Neuronal stem cell (in vitro differentiated cells): ENCODE data around the gene RASGRP3.
A peak's percentile ranks its signal among the peaks of the same experiment; 100 is the strongest.
"Not testable (repeated sequence)": the region's sequence is repeated elsewhere in the genome, so short reads cannot be mapped to it uniquely, and the experiment has no call there.

Experiments used
- DNase-seq: peaks from one replicate; pipeline ENCODE4 v3.0.0-alpha.2; 2013; ENCODE audit warnings: low spot score
- H2AFZ ChIP-seq: one replicate; pipeline ENCODE4 v1.6.1; 2013; ENCODE audit warnings: mild to moderate bottlenecking, low read length, inconsistent platforms
- H2AK5ac ChIP-seq: 2 replicates; pipeline ENCODE4 v1.6.1; 2013; ENCODE audit warnings: low read depth, mild to moderate bottlenecking, inconsistent platforms, low read length, moderate library complexity, mixed read lengths
- H2BK120ac ChIP-seq: 2 replicates; pipeline ENCODE4 v1.6.1; 2013; ENCODE audit warnings: low read depth, mild to moderate bottlenecking, inconsistent platforms, low read length, moderate library complexity, mixed read lengths
- H2BK12ac ChIP-seq: one replicate; pipeline ENCODE4 v1.6.1; 2013; ENCODE audit warnings: low read length, inconsistent platforms
- H2BK15ac ChIP-seq: 2 replicates; pipeline ENCODE4 v1.6.1; 2013; ENCODE audit warnings: mild to moderate bottlenecking, low read length, inconsistent platforms, mixed read lengths
- H2BK5ac ChIP-seq: one replicate; pipeline ENCODE4 v1.6.1; 2013; ENCODE audit warnings: inconsistent platforms, mild to moderate bottlenecking, low read length, moderate library complexity
- H3K14ac ChIP-seq: one replicate; pipeline ENCODE4 v1.6.1; 2013; ENCODE audit warnings: low read length, inconsistent platforms
- H3K18ac ChIP-seq: 2 replicates; pipeline ENCODE4 v1.6.1; 2013; ENCODE audit warnings: low read length, inconsistent platforms
- H3K23ac ChIP-seq: 2 replicates; pipeline ENCODE4 v1.6.1; 2013; ENCODE audit warnings: low read depth, mild to moderate bottlenecking, mixed read lengths, low read length, inconsistent platforms; ENCODE audit not compliant: poor library complexity
- H3K27ac ChIP-seq: replicated peaks from 3 replicates; pipeline ENCODE4 v1.5.1; 2013; ENCODE audit warnings: low read length, inconsistent platforms
- H3K27me3 ChIP-seq, 3 experiments: 2 replicates each; pipeline ENCODE4 v1.6.1; 2013; ENCODE audit warnings: low read length in 3 of 3, mild to moderate bottlenecking in 2 of 3, inconsistent platforms in 1 of 3, low read depth in 1 of 3, mixed read lengths in 1 of 3, moderate library complexity in 1 of 3; ENCODE audit not compliant: control insufficient read depth in 3 of 3, insufficient read depth in 3 of 3
- H3K36me3 ChIP-seq, 2 donors: replicated peaks in 1 of 2; 2 replicates each; pipeline ENCODE4 v1.6.1; 2013; ENCODE audit warnings: low read length in 2 of 2; ENCODE audit not compliant: control insufficient read depth in 2 of 2, insufficient read depth in 2 of 2
- H3K4ac ChIP-seq: 2 replicates; pipeline ENCODE4 v1.6.1; 2013; ENCODE audit warnings: inconsistent platforms, mild to moderate bottlenecking, low read length, moderate library complexity
- H3K4me1 ChIP-seq, 2 donors: 1 replicate in 1 of 2; 2 replicates in 1 of 2; pipeline ENCODE4 v1.6.1; 2013; ENCODE audit warnings: low read length in 2 of 2, low read depth in 1 of 2; ENCODE audit not compliant: control insufficient read depth in 2 of 2, insufficient read depth in 1 of 2
- H3K4me2 ChIP-seq: one replicate; pipeline ENCODE4 v1.6.1; 2013; ENCODE audit warnings: mild to moderate bottlenecking, low read length, inconsistent platforms; ENCODE audit not compliant: insufficient read depth, poor library complexity, severe bottlenecking
- H3K4me3 ChIP-seq, 2 donors: 2 replicates each; pipeline ENCODE4 v1.5.1; 2013; ENCODE audit warnings: low read length in 2 of 2, mild to moderate bottlenecking in 2 of 2, inconsistent platforms in 1 of 2, moderate library complexity in 1 of 2
- H3K79me1 ChIP-seq: one replicate; pipeline ENCODE4 v1.6.1; 2013; ENCODE audit warnings: low read depth, mild to moderate bottlenecking, inconsistent platforms, low read length, moderate library complexity
- H3K9ac ChIP-seq: one replicate; pipeline ENCODE4 v1.6.1; 2013; ENCODE audit warnings: mild to moderate bottlenecking, low read depth, low read length, inconsistent platforms; ENCODE audit not compliant: poor library complexity
- H3K9me3 ChIP-seq, 2 donors: replicated peaks in 1 of 2; 2 replicates each; pipeline versions ENCODE3 to v1.6.1; 2013; ENCODE audit warnings: low read length in 2 of 2, mild to moderate bottlenecking in 2 of 2, inconsistent platforms in 1 of 2, low read depth in 1 of 2, mixed read lengths in 1 of 2, moderate library complexity in 1 of 2; ENCODE audit not compliant: control insufficient read depth in 2 of 2, insufficient read depth in 1 of 2
- H4K8ac ChIP-seq: one replicate; pipeline ENCODE4 v1.6.1; 2013; ENCODE audit warnings: low read depth, mild to moderate bottlenecking, inconsistent platforms, low read length, moderate library complexity
- H4K91ac ChIP-seq: one replicate; pipeline ENCODE4 v1.6.1; 2013; ENCODE audit warnings: low read length, low read depth, mild to moderate bottlenecking, inconsistent platforms; ENCODE audit not compliant: poor library complexity
- WGBS, 2 donors: extraction: QIAGEN DNeasy Blood & Tissue Kit; methylation state at CpG; one replicate each; pipeline ENCODE4 v1.1.7; 2013; ENCODE audit warnings: missing lambda C conversion rate in 2 of 2, mixed read lengths in 1 of 2; ENCODE audit not compliant: insufficient read length in 2 of 2, insufficient replicate concordance in 1 of 2; ENCODE audit errors: extremely low coverage in 2 of 2; 5-methylcytosine and 5-hydroxymethylcytosine counted together

RASGRP3 gene

DNA sequence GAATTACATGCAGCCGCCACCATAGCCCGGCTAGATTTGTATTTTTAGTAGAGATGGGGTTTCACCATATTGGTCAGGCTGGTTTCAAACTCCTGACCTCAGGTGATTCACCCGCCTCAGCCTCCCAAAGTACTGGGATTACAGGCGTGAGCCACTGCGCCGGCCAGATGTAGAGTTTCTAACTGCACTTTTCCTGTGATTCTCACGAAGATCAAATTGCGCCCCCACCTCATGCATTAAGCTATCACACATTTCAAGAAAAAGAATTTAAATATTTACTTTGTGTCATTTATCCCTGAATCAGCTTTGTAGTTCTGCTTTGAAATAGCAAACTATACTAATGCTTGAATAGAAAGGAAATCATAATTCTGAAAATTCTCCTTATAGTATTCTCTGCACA lies 13.9 kb upstream of the RASGRP3 start:
- H3K18ac ChIP-seq, H2BK120ac ChIP-seq, DNase-seq, H2AFZ ChIP-seq, H3K23ac ChIP-seq, H3K36me3 ChIP-seq, H3K79me1 ChIP-seq, H3K9ac ChIP-seq, H3K9me3 ChIP-seq, H2AK5ac ChIP-seq, H4K91ac ChIP-seq, H3K4me2 ChIP-seq, H2BK15ac ChIP-seq, H3K27ac ChIP-seq, H2BK5ac ChIP-seq, H3K14ac ChIP-seq, H4K8ac ChIP-seq, H3K4me1 ChIP-seq, H2BK12ac ChIP-seq, H3K27me3 ChIP-seq, H3K4me3 ChIP-seq, H3K4ac ChIP-seq: not testable (repeated sequence)
- WGBS, 2 donors = no CpG with 5 or more reads among the region's 8 CpGs

DNA sequence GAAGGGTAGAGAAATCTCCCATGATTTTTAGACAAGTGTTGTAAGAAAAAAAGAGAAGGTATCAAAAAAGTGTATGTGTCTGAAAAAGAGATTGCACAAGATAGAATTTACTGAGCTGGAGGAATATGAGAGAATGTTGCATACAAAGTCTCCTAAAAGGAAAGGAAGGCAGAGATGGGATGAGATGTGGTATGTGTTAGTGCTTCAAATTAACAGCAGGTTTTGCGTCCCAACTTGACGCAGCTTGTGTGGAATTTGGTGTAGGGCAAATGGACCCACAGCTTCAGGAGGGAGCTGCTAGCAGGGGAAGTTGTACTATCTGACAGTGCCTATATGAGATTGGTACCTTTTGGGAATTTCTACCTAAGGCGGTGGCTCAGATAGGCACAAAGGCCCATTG lies 9.0 kb upstream of the RASGRP3 start:
- no peaks in the 10 kb centered on the region for H3K9me3 ChIP-seq
- H3K4me1 ChIP-seq = no peaks in the 10 kb centered on the region
- no peak overlapping the region for H3K23ac ChIP-seq
- no CpG with 5 or more reads among the region's 3 CpGs for WGBS, 2 donors
- no peak overlapping the region for H3K4me2 ChIP-seq
- no peak overlapping the region for H2AFZ ChIP-seq
- no peak overlapping the region for H4K8ac ChIP-seq
- no peak overlapping the region for H3K4me3 ChIP-seq
- no peak for DNase-seq
- no peak overlapping the region for H3K18ac ChIP-seq
- no peak overlapping the region for H3K14ac ChIP-seq
- no peak overlapping the region for H2BK5ac ChIP-seq
- H3K27ac ChIP-seq = no peak overlapping the region
- no peak overlapping the region for H3K4ac ChIP-seq
- no peaks in the 10 kb centered on the region for H3K79me1 ChIP-seq
- H2BK15ac ChIP-seq = no peak overlapping the region
- H3K36me3 ChIP-seq = no peaks in the 10 kb centered on the region
- no peaks in the 10 kb centered on the region for H3K27me3 ChIP-seq
- no peak overlapping the region for H2BK120ac ChIP-seq
- no peak overlapping the region for H3K9ac ChIP-seq
- no peak overlapping the region for H2AK5ac ChIP-seq
- H4K91ac ChIP-seq = no peak overlapping the region
- H2BK12ac ChIP-seq = no peak overlapping the region

DNA sequence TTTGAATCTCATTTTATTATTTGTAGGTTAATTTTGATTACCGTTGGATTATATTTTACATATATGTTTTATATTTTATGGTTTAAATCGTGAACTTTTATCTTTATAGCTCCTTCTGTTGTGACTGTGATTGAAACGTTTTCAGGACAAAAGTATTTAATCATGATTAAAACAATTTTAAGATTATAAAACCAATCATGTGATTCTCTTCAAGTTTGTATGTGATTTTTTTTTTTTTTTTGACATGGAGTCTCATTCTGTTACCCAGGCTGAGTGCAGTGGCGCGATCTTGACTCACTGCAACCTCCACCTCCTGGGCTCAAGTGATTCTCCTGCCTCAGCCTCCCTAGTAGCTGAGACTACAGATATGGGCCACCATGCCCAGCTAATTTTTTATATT lies 7.2 kb upstream of the RASGRP3 start:
- no peak for DNase-seq
- Histone ChIP-seq H3K36me3 (no peaks in the 10 kb centered on the region), H3K4me1 (no peaks in the 10 kb centered on the region), H3K23ac (no peak overlapping the region), H3K27ac (no peak overlapping the region), H3K9me3 (peaks cover 0 to 2% of the 10 kb centered on the region in 2 donors), H3K18ac (no peak overlapping the region), H2BK5ac (no peak overlapping the region), H4K8ac (no peak overlapping the region), H2AFZ (no peak overlapping the region), H2BK12ac (no peak overlapping the region), H3K27me3 (no peaks in the 10 kb centered on the region), H3K4ac (no peak overlapping the region), H2BK15ac (no peak overlapping the region), H3K4me3 (no peak overlapping the region), H3K4me2 (no peak overlapping the region), H3K9ac (no peak overlapping the region), H2BK120ac (no peak overlapping the region), H3K14ac (no peak overlapping the region), H2AK5ac (no peak overlapping the region), H4K91ac (no peak overlapping the region), H3K79me1 (no peaks in the 10 kb centered on the region)
- WGBS, 2 donors = no CpG with 5 or more reads among the region's 5 CpGs

DNA sequence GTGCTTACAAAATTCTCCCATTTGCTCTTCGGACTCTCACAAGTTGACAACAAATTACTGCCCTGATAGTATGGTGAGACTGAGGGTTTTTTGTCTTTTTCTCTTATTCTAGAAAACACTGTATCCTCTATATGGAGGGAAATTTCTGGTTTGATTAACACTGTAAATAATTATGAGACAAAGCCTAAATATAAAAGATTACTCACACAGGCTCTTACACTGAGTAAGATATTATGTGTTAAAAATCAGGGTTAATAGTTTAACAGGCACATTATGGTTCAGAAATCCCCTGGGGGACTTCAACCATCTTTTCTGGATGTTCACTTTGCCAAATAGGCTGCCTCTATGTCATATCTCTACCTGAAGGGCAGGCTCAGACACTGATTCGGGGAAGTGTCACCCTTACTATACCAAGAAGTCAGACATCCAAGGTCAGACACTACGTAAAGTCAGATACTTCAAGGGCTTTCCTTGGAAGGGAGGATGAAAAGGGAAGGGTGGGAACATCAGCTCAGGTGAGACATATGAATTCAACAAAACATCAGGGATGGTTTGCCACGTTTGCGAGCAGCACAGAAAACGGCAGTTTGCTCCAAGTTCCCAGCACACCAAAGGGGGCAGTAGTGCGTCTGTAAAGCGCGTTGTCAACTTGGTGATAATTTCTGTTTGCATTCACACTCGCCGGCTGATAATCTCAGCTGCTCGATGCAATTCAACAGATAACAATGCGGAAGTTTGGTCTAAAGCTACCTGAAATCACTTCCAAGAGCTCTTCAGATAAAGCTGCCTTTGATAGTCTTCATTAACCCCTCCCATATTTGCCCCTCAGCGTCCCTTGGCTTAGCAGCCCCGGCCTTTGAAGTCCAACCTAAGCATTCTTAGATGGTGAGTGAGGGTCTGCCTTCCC lies 972 bp upstream of the RASGRP3 start:
- H3K9ac ChIP-seq = no peak overlapping the region
- H3K23ac ChIP-seq = no peak overlapping the region
- H3K36me3 ChIP-seq = no peaks in the 10 kb centered on the region
- H3K27ac ChIP-seq = no peak overlapping the region
- no peak overlapping the region for H2BK5ac ChIP-seq
- H2AFZ ChIP-seq = peak overlapping the region; percentile 89
- H3K4me1 ChIP-seq = peaks cover 0 to 8% of the 10 kb centered on the region in 2 donors
- no peak overlapping the region for H4K91ac ChIP-seq
- peak; percentile 49 for DNase-seq
- H2AK5ac ChIP-seq = no peak overlapping the region
- H2BK12ac ChIP-seq = no peak overlapping the region
- H2BK120ac ChIP-seq = no peak overlapping the region
- no peak overlapping the region for H3K18ac ChIP-seq
- H3K4me2 ChIP-seq = peak overlapping the region; percentile 44
- H4K8ac ChIP-seq = no peak overlapping the region
- H3K14ac ChIP-seq = no peak overlapping the region
- no CpG with 5 or more reads among the region's 15 CpGs for WGBS, 2 donors
- H3K4me3 ChIP-seq = peak overlapping the region in 1 of 2 donors; percentile 39
- no peak overlapping the region for H3K4ac ChIP-seq
- H3K9me3 ChIP-seq = peaks cover 3 to 5% of the 10 kb centered on the region in 2 donors
- H3K27me3 ChIP-seq = peaks cover 0 to 7% (median 0%) of the 10 kb centered on the region in 3 experiments
- H3K79me1 ChIP-seq = no peaks in the 10 kb centered on the region
- no peak overlapping the region for H2BK15ac ChIP-seq
